HepG2 (cell line): Measurements from ENCODE around the gene AGXT. TPM values are rescaled to one million over a fixed set of nuclear protein-coding genes. Genes with fewer than 3 reads are reported as not detected.

Experiments
- ATAC-seq: fragments of 200-7000 bp; cut with Tn5 transposase; 3 replicates; pipeline ENCODE4 v1.9.1; 2020; ENCODE audit warnings: mild to moderate bottlenecking, moderate library complexity
- BruUV-seq: library from RNA; stranded (reverse); fragments of 400-500 nt; replicated peaks from 2 replicates; lab custom pipeline; 2021; lab: Mats Ljungman, UMichigan
- CTCF ChIA-PET: fragments of 300-600 bp; formaldehyde crosslinking; extraction: SDS; loops from one replicate; lab custom pipeline; 2021; ENCODE audit warnings: low total read pairs, inconsistent platforms, low intra/inter-chr PET ratio; lab: Yijun Ruan, JAX
- POLR2A ChIA-PET: fragments of 350-600 bp; sonication (Branson Sonifier 250); formaldehyde crosslinking; loops from one replicate; lab custom pipeline; 2020; ENCODE audit warnings: antibody characterized with exemption, inconsistent platforms; lab: Yijun Ruan, JAX
- DNase-seq: peaks from one replicate; pipeline ENCODE4 v3.0.0-alpha.2; 2015; ENCODE audit warnings: low spot score
- FAIRE-seq: peaks from 3 replicates; lab custom pipeline; 2011; peaks lifted over from hg19 to GRCh38; lab: Jason Lieb, UNC
- H2AFZ ChIP-seq: one replicate; pipeline ENCODE4 v1.6.1; 2011; ENCODE audit warnings: low read length, inconsistent platforms
- H3K27ac ChIP-seq: fragments of 300-600 bp; 3 replicates; pipeline ENCODE4 v1.8.0; 2011; ENCODE audit warnings: mixed run types, mild to moderate bottlenecking, mixed read lengths, low read length, inconsistent platforms; ENCODE audit not compliant: insufficient read depth; ENCODE audit errors: extremely low read length
- H3K27me3 ChIP-seq, 2 experiments: fragments of 200-600 bp in 1 of 2; 2 replicates in 1 of 2; 3 replicates in 1 of 2; pipeline versions ENCODE4 v1.6.0 to v1.8.0; 2011; ENCODE audit warnings: low read length in 2 of 2, mild to moderate bottlenecking in 2 of 2, moderate library complexity in 2 of 2, inconsistent platforms in 1 of 2; ENCODE audit not compliant: insufficient read depth in 2 of 2, control insufficient read depth in 1 of 2
- H3K36me3 ChIP-seq, 2 experiments: fragments of 200-600 bp in 1 of 2; replicated peaks in 1 of 2; 2 replicates in 1 of 2; 3 replicates in 1 of 2; pipeline versions ENCODE4 v1.5.1 to v1.8.0; 2011; ENCODE audit warnings: low read length in 2 of 2, inconsistent platforms in 1 of 2; ENCODE audit not compliant: insufficient read depth in 2 of 2, control insufficient read depth in 1 of 2
- H3K4me1 ChIP-seq: 2 replicates; pipeline ENCODE4 v1.5.1; 2012; ENCODE audit warnings: low read length, inconsistent platforms; ENCODE audit not compliant: insufficient read depth
- H3K4me2 ChIP-seq: 2 replicates; pipeline ENCODE4 v1.6.0; 2011; ENCODE audit warnings: low read depth, low read length, inconsistent platforms
- H3K4me3 ChIP-seq, 3 experiments: fragments of 200-600 bp in 1 of 3; sonication (generic), shearing (Covaris generic) in 1 of 3; replicated peaks in 1 of 3; 2 replicates each; pipeline ENCODE4 v1.5.1; 2011 to 2016; ENCODE audit warnings: low read length in 3 of 3, inconsistent platforms in 2 of 3, low read depth in 2 of 3, mild to moderate bottlenecking in 2 of 3, control low read depth in 1 of 3, mixed read lengths in 1 of 3; ENCODE audit not compliant: insufficient read depth in 1 of 3
- H3K79me2 ChIP-seq: one replicate; pipeline ENCODE4 v1.6.1; 2011; ENCODE audit warnings: low read length, inconsistent platforms; ENCODE audit not compliant: insufficient read depth
- H3K9ac ChIP-seq: 2 replicates; pipeline ENCODE4 v1.6.0; 2011; ENCODE audit warnings: mild to moderate bottlenecking, low read depth, low read length, inconsistent platforms; ENCODE audit not compliant: insufficient read depth
- H3K9me3 ChIP-seq: 2 replicates; pipeline ENCODE4 v1.5.1; 2012; ENCODE audit warnings: mild to moderate bottlenecking, low read length
- H4K20me1 ChIP-seq: 2 replicates; pipeline ENCODE4 v1.6.0; 2011; ENCODE audit warnings: inconsistent platforms, mild to moderate bottlenecking, low read length, moderate library complexity; ENCODE audit not compliant: insufficient read depth
- ATF4 ChIP-seq, 2 experiments: fragments of 450-650 bp in 1 of 2; sonication (generic) in 1 of 2; formaldehyde crosslinking; IDR thresholded peaks; 2 replicates each; pipeline versions ENCODE4 v1.5.0 to v1.8.0; 2020 to 2022; ENCODE audit warnings: mild to moderate bottlenecking in 1 of 2, missing genetic modification reagents in 1 of 2
- CEBPG ChIP-seq: IDR thresholded peaks from 2 replicates; pipeline ENCODE4 v1.6.1; 2016
- DMTF1 ChIP-seq: sonication (generic); formaldehyde crosslinking; IDR thresholded peaks from 2 replicates; pipeline ENCODE4 v1.4.0; 2020; ENCODE audit warnings: mild to moderate bottlenecking, missing genetic modification reagents
- HIC2 ChIP-seq: sonication (generic); formaldehyde crosslinking; IDR thresholded peaks from 2 replicates; pipeline ENCODE4 v1.9.0; 2022; ENCODE audit warnings: low read depth, missing genetic modification reagents
- HNF1A ChIP-seq, 2 experiments: sonication (generic) in 1 of 2; formaldehyde crosslinking in 1 of 2; IDR thresholded peaks; 2 replicates each; pipeline versions ENCODE4 v1.4.0 to v1.6.1; 2016 to 2020; ENCODE audit warnings: borderline replicate concordance in 1 of 2, low read depth in 1 of 2, mild to moderate bottlenecking in 1 of 2, missing genetic modification reagents in 1 of 2
- NFE2L1 ChIP-seq: sonication (generic); formaldehyde crosslinking; IDR thresholded peaks from 2 replicates; pipeline ENCODE4 v1.4.0; 2020; ENCODE audit warnings: missing genetic modification reagents, mild to moderate bottlenecking, borderline replicate concordance
- SP1 ChIP-seq, 2 experiments: fragments of 450-650 bp in 1 of 2; sonication (generic) in 1 of 2; formaldehyde crosslinking in 1 of 2; IDR thresholded peaks; 2 replicates each; pipeline versions ENCODE4 v1.4.0 to v1.6.1; 2016 to 2020; ENCODE audit warnings: missing genetic modification reagents in 1 of 2
- STAG1 ChIP-seq: sonication (generic); formaldehyde crosslinking; IDR thresholded peaks from 2 replicates; pipeline ENCODE4 v1.4.0; 2020; ENCODE audit warnings: missing genetic modification reagents
- ZNF205 ChIP-seq: IDR thresholded peaks from 2 replicates; pipeline ENCODE4 v1.6.1; 2018; ENCODE audit warnings: missing biosample characterization, missing genetic modification reagents
- ZNF639 ChIP-seq: conservative IDR thresholded peaks from 2 replicates; pipeline ENCODE4 v1.6.1; 2018; ENCODE audit warnings: missing genetic modification reagents
- ZNF709 ChIP-seq: sonication (generic); formaldehyde crosslinking; IDR thresholded peaks from 2 replicates; pipeline ENCODE4 v1.5.0; 2020; ENCODE audit warnings: mild to moderate bottlenecking, missing genetic modification reagents
- WGBS: methylation state at CpG from one replicate; pipeline ENCODE4 v1.1.6; 2017; ENCODE audit warnings: low lambda C conversion rate; 5-methylcytosine and 5-hydroxymethylcytosine counted together
- in situ Hi-C: cut with HindIII; loops from 2 replicates; pipeline ENCODE4 v1.10.0; 2017; ENCODE audit warnings: low pct_unique_long_range_greater_than_20kb; ENCODE audit not compliant: extremely low pct_ligation_motif_present
- intact Hi-C: fragments of 100-400 bp; cut with micrococcal nuclease; formaldehyde crosslinking; loops from one replicate; pipeline ENCODE4 v1.10.0; 2022; ENCODE audit not compliant: unreplicated experiment
- polyA plus RNA-seq, 8 experiments: library from polyadenylated mRNA; depleted of rRNA in 3 of 8; stranded (reverse) in 7 of 8; unstranded in 1 of 8; fragments of >200 nt; fragmentation: Illumina TruSeq in 4 of 8; extraction: Trizol in 4 of 8; gene quantifications; 2 replicates each; pipeline versions ENCODE4 v1.2.1 to v1.2.3, GENCODE V29; 2011 to 2016; ENCODE audit warnings: low read depth in 4 of 8, missing spikeins in 1 of 8, mixed read lengths in 1 of 8; ENCODE audit not compliant: insufficient read depth in 1 of 8
- total RNA-seq, 5 experiments: library from RNA; depleted of rRNA; stranded (reverse); fragments of >200 nt; fragmentation: Illumina TruSeq; extraction: Trizol; gene quantifications; 2 replicates each; pipeline ENCODE4 v1.2.3, GENCODE V29; 2016; ENCODE audit warnings: low read depth in 1 of 5

Gene AGXT
- total and polyA plus RNA-seq, 2 of the 13 experiments (the other 11 are each of a cell fraction or from before 2014, with no cell fraction given), result 41.9 to 96.1 TPM

- Histone ChIP-seq H3K27me3 (no peaks in the 10 kb centered on the region; a peak in 1 of 5 replicates), H3K9me3 (no peaks in the 10 kb centered on the region), H2AFZ (no peak overlapping the region), H3K9ac (no peak overlapping the region), H3K4me3 (no peak overlapping the region), H3K27ac (no peak overlapping the region), H4K20me1 (no peaks in the 10 kb centered on the region), H3K4me1 (peaks cover 57% of the 10 kb centered on the region), H3K4me2 (no peak overlapping the region), H3K79me2 (no peaks in the 10 kb centered on the region), H3K36me3 (no peaks in the 10 kb centered on the region)
- DNase-seq (no peak), FAIRE-seq (no peak), ATAC-seq (peak; percentile 7; the same call in 2 of the 3 replicates)
- 82% methylated on average over 36 of the region's 37 CpGs for WGBS
- in situ Hi-C loops (no loop called here), intact Hi-C loops (no loop called here)
- ChIA-PET CTCF (no interaction called here), POLR2A (interaction anchor here (1.6 to 9.3 kb wide), 2 partner anchors 14 to 31 kb away, joined by 5 to 63 read pairs; no protein-coding TSS in a partner anchor)
- BruUV-seq, result no TSS peak
- TF ChIP-seq HIC2 (CRISPR knock-in tag), result 0 out of 2 replicates have a peak, but pooled peaks have one; percentile 46
- no peak for TF ChIP-seq HNF1A (IDR thresholded peaks at IDR 0.05; ENCODE audit: low read depth)
- TF ChIP-seq HNF1A (CRISPR knock-in tag; IDR thresholded peaks at IDR 0.05; ENCODE audit: borderline replicate concordance), result no peak
- TF ChIP-seq ZNF709 (CRISPR knock-in tag), result no peak
- TF ChIP-seq DMTF1, result no peak
- no peak for TF ChIP-seq ZNF639 (CRISPR knock-in tag)
- TF ChIP-seq NFE2L1, result 0 out of 2 replicates have a peak, but pooled peaks have one; percentile 34
- no peak for TF ChIP-seq CEBPG (CRISPR knock-in tag)
- peak; percentile 10; the same call in 1 of the 2 replicates for TF ChIP-seq STAG1
- no peak for TF ChIP-seq ZNF205 (CRISPR knock-in tag)
- TF ChIP-seq ATF4 (CRISPR knock-in tag; IDR thresholded peaks at IDR 0.05), result no peak
- TF ChIP-seq SP1 (IDR thresholded peaks at IDR 0.05), result no peak
- TF ChIP-seq SP1 (CRISPR knock-in tag; IDR thresholded peaks at IDR 0.05), result no peak
Observed at GRCh38 chr2:240888130-240888889, 19.7 kb downstream of the AGXT start.
